HG03066 (cell line): ENCODE data around the gene BNIP1.

Experiments
- ATAC-seq: cut with Tn5 transposase; IDR thresholded peaks from one replicate; pipeline ENCODE4 v1.9.1; 2021; ENCODE audit warnings: low read depth; ENCODE audit not compliant: unreplicated experiment

BNIP1 gene

GRCh38 chr5:173163219-173163618 is 18.9 kb downstream of the BNIP1 start:
- no peak for ATAC-seq

- ATAC-seq = no peak
Observed at GRCh38 chr5:173165177-173166016, 21.1 kb downstream of the BNIP1 start.

- no peak for ATAC-seq
Observed at GRCh38 chr5:173172166-173172565, 27.8 kb downstream of the BNIP1 start.

- ATAC-seq = no peak
Observed at GRCh38 chr5:173175523-173175922, 31.2 kb downstream of the BNIP1 start.

- ATAC-seq = no peak
Observed at GRCh38 chr5:173178369-173178910, 34.1 kb downstream of the BNIP1 start.

GRCh38 chr5:173180331-173180730 is 36.0 kb downstream of the BNIP1 start:
- no peak for ATAC-seq

- ATAC-seq = no peak
Observed at GRCh38 chr5:173187054-173187743, 42.9 kb downstream of the BNIP1 start.

GRCh38 chr5:173188280-173188679 is 43.9 kb downstream of the BNIP1 start:
- no peak for ATAC-seq

GRCh38 chr5:173191015-173191414 is 46.7 kb downstream of the BNIP1 start:
- no peak for ATAC-seq

GRCh38 chr5:173191561-173191960 is 47.2 kb downstream of the BNIP1 start:
- ATAC-seq = no peak

- ATAC-seq = no peak
Observed at GRCh38 chr5:173192561-173192960, 48.2 kb downstream of the BNIP1 start.

GRCh38 chr5:173196133-173196952 is 52.0 kb downstream of the BNIP1 start:
- ATAC-seq = no peak

- no peak for ATAC-seq
Observed at GRCh38 chr5:173197375-173197891, 53.1 kb downstream of the BNIP1 start.

- ATAC-seq = no peak
Observed at GRCh38 chr5:173198049-173198448, 53.7 kb downstream of the BNIP1 start.

GRCh38 chr5:173200356-173200755 is 56.0 kb downstream of the BNIP1 start:
- ATAC-seq = no peak

GRCh38 chr5:173201636-173202265 is 57.4 kb downstream of the BNIP1 start:
- no peak for ATAC-seq

GRCh38 chr5:173202266-173202875 is 58.0 kb downstream of the BNIP1 start:
- ATAC-seq = no peak

- no peak for ATAC-seq
Observed at GRCh38 chr5:173204185-173204979, 60.1 kb downstream of the BNIP1 start.

- no peak for ATAC-seq
Observed at GRCh38 chr5:173205916-173206315, 61.6 kb downstream of the BNIP1 start.
